Ishikawa (cell line): Measurements from ENCODE around the gene TCF15.

ENCODE experiments used
- CEBPB ChIP-seq: IDR thresholded peaks from 2 replicates; pipeline ENCODE4 v1.6.1; 2012
- CREB1 ChIP-seq: IDR thresholded peaks from 2 replicates; pipeline ENCODE4 v1.6.1; 2012; ENCODE audit warnings: low read depth
- EGR1 ChIP-seq: IDR thresholded peaks from 2 replicates; pipeline ENCODE4 v1.6.1; 2012
- EP300 ChIP-seq: IDR thresholded peaks from 2 replicates; pipeline ENCODE4 v1.6.1; 2012; ENCODE audit warnings: borderline replicate concordance
- FOXM1 ChIP-seq: IDR thresholded peaks from 2 replicates; pipeline ENCODE4 v1.6.1; 2012; ENCODE audit warnings: low read depth, borderline replicate concordance
- MAX ChIP-seq: IDR thresholded peaks from 2 replicates; pipeline ENCODE4 v1.6.1; 2012
- NFIC ChIP-seq: IDR thresholded peaks from 2 replicates; pipeline ENCODE4 v1.6.1; 2012
- RAD21 ChIP-seq: IDR thresholded peaks from 2 replicates; pipeline ENCODE4 v1.6.1; 2012; ENCODE audit warnings: low read depth
- REST ChIP-seq: IDR thresholded peaks from 2 replicates; pipeline ENCODE4 v1.6.1; 2012; ENCODE audit warnings: low read depth, mild to moderate bottlenecking
- TAF1 ChIP-seq: IDR thresholded peaks from 2 replicates; pipeline ENCODE4 v1.6.1; 2012; ENCODE audit warnings: low read depth, mild to moderate bottlenecking
- TCF12 ChIP-seq: IDR thresholded peaks from 2 replicates; pipeline ENCODE4 v1.6.1; 2012; ENCODE audit warnings: low read depth
- TEAD4 ChIP-seq: IDR thresholded peaks from 2 replicates; pipeline ENCODE4 v1.6.1; 2012
- USF1 ChIP-seq: IDR thresholded peaks from 2 replicates; pipeline ENCODE4 v1.6.1; 2012
- YY1 ChIP-seq: IDR thresholded peaks from 2 replicates; pipeline ENCODE4 v1.6.1; 2012; ENCODE audit warnings: low read depth
- ZBTB7A ChIP-seq: IDR thresholded peaks from 2 replicates; pipeline ENCODE4 v1.6.1; 2012; ENCODE audit warnings: low read depth

Gene TCF15

GRCh38 chr20:568673-569415 lies 41.3 kb downstream of the TCF15 start:
- TF ChIP-seq FOXM1 (no peak), USF1 (no peak), EP300 (no peak), TCF12 (no peak), EGR1 (no peak), YY1 (no peak), TEAD4 (no peak), NFIC (no peak), TAF1 (no peak), RAD21 (no peak), MAX (no peak), CEBPB (no peak)

- TF ChIP-seq FOXM1 (no peak), ZBTB7A (no peak)
Observed at GRCh38 chr20:568097-568652, 41.9 kb downstream of the TCF15 start.

- TF ChIP-seq MAX (no peak), TEAD4 (no peak), TCF12 (no peak), YY1 (no peak), ZBTB7A (no peak), REST (no peak), CREB1 (no peak), EGR1 (no peak), TAF1 (no peak), NFIC (no peak), CEBPB (no peak), EP300 (no peak), RAD21 (no peak), FOXM1 (no peak), USF1 (no peak)
Observed at GRCh38 chr20:564192-564591, 45.9 kb downstream of the TCF15 start.

GRCh38 chr20:563187-563586 lies 46.9 kb downstream of the TCF15 start:
- no peak for TF ChIP-seq EGR1
- no peak for TF ChIP-seq CREB1
- TF ChIP-seq NFIC, result no peak
- no peak for TF ChIP-seq YY1
- no peak for TF ChIP-seq USF1
- no peak for TF ChIP-seq FOXM1
- no peak for TF ChIP-seq CEBPB
- no peak for TF ChIP-seq MAX
- no peak for TF ChIP-seq EP300
- no peak for TF ChIP-seq TCF12
- no peak for TF ChIP-seq TEAD4
- no peak for TF ChIP-seq REST
- TF ChIP-seq RAD21, result no peak
- TF ChIP-seq ZBTB7A, result no peak
- TF ChIP-seq TAF1, result no peak

GRCh38 chr20:562232-562897 lies 47.7 kb downstream of the TCF15 start:
- TF ChIP-seq CREB1 (no peak), NFIC (no peak), EGR1 (no peak), RAD21 (no peak), TCF12 (no peak)
